Loucy (cell line): Measurements from ENCODE around the gene PIP.

ENCODE experiments used
- H2AFZ ChIP-seq: fragments of 200-600 bp; sonication (generic); 2 replicates; pipeline ENCODE4 v1.6.0; 2016; ENCODE audit warnings: antibody characterized with exemption, mild to moderate bottlenecking, low read length, moderate library complexity
- H3F3A ChIP-seq: fragments of 200-600 bp; 2 replicates; pipeline ENCODE4 v1.6.0; 2016; ENCODE audit warnings: antibody characterized with exemption, low read depth, mild to moderate bottlenecking
- H3K27me3 ChIP-seq: fragments of 200-600 bp; sonication (generic); 2 replicates; pipeline ENCODE4 v1.6.1; 2014; ENCODE audit warnings: low read length, mild to moderate bottlenecking; ENCODE audit not compliant: insufficient read depth, poor library complexity, severe bottlenecking
- H3K36me3 ChIP-seq: fragments of 200-600 bp; sonication (generic); 2 replicates; pipeline ENCODE4 v1.6.1; 2016; ENCODE audit warnings: low read length; ENCODE audit not compliant: insufficient read depth
- H3K4me1 ChIP-seq: fragments of 200-600 bp; sonication (generic); 2 replicates; pipeline ENCODE4 v1.5.1; 2014; ENCODE audit warnings: low read length, mild to moderate bottlenecking; ENCODE audit not compliant: insufficient read depth, poor library complexity, severe bottlenecking
- H3K4me2 ChIP-seq: fragments of 200-600 bp; sonication (generic); 2 replicates; pipeline ENCODE4 v1.6.0; 2014; ENCODE audit warnings: antibody characterized with exemption, low read length, low read depth, mild to moderate bottlenecking; ENCODE audit not compliant: poor library complexity, severe bottlenecking
- H3K4me3 ChIP-seq: fragments of 200-600 bp; sonication (generic); 2 replicates; pipeline ENCODE4 v1.5.1; 2014; ENCODE audit warnings: low read length, mild to moderate bottlenecking, mixed read lengths; ENCODE audit not compliant: poor library complexity, severe bottlenecking
- H3K79me2 ChIP-seq: fragments of 200-600 bp; sonication (generic); 2 replicates; pipeline ENCODE4 v1.6.1; 2014; ENCODE audit warnings: low read length; ENCODE audit not compliant: insufficient read depth
- H3K9ac ChIP-seq: fragments of 200-600 bp; sonication (generic); 2 replicates; pipeline ENCODE4 v1.6.0; 2014; ENCODE audit warnings: mild to moderate bottlenecking, low read depth, low read length, moderate library complexity; ENCODE audit not compliant: poor library complexity, severe bottlenecking
- H3K9me2 ChIP-seq: fragments of 200-600 bp; sonication (generic); replicated peaks from 2 replicates; pipeline ENCODE4 v1.6.1; 2016; ENCODE audit warnings: low read depth, low read length, mixed read lengths
- H3K9me3 ChIP-seq: fragments of 200-600 bp; sonication (generic); 2 replicates; pipeline ENCODE4 v1.6.1; 2014; ENCODE audit warnings: mild to moderate bottlenecking, antibody characterized with exemption, low read length, low read depth; ENCODE audit not compliant: insufficient read depth
- H4K20me1 ChIP-seq: fragments of 200-600 bp; sonication (generic); 2 replicates; pipeline ENCODE4 v1.6.0; 2014; ENCODE audit warnings: antibody characterized with exemption, low read length, mild to moderate bottlenecking; ENCODE audit not compliant: insufficient read depth, poor library complexity, severe bottlenecking
- CTCF ChIP-seq: fragments of 200-600 bp; sonication (generic); conservative IDR thresholded peaks from 2 replicates; pipeline ENCODE4 v1.5.1; 2014; ENCODE audit warnings: mild to moderate bottlenecking, antibody characterized with exemption, low read length
- EZH2phosphoT487 ChIP-seq: fragments of 200-600 bp; IDR thresholded peaks from 2 replicates; pipeline ENCODE4 v1.6.1; 2018; ENCODE audit warnings: antibody characterized with exemption, mild to moderate bottlenecking, moderate library complexity, borderline replicate concordance

The PIP gene

GRCh38 chr7:143129051-143129450, 2.8 kb upstream of the PIP start:
- H3K27me3 ChIP-seq = no peaks in the 10 kb centered on the region
- H3K9me3 ChIP-seq = no peaks in the 10 kb centered on the region
- no peaks in the 10 kb centered on the region for H3K9me2 ChIP-seq
- no peak overlapping the region for H3K4me2 ChIP-seq
- H3K4me3 ChIP-seq = no peak overlapping the region
- no peak overlapping the region for H3K9ac ChIP-seq
- H3K4me1 ChIP-seq = peaks cover 3% of the 10 kb centered on the region
- no peaks in the 10 kb centered on the region for H3K79me2 ChIP-seq
- H3K36me3 ChIP-seq = no peaks in the 10 kb centered on the region
- H2AFZ ChIP-seq = no peak overlapping the region
- TF ChIP-seq CTCF (no peak), EZH2phosphoT487 (no peak)
- H4K20me1 ChIP-seq = no peaks in the 10 kb centered on the region
- no peaks in the 10 kb centered on the region for H3F3A ChIP-seq

- Histone ChIP-seq H3K27me3 (no peaks in the 10 kb centered on the region), H4K20me1 (no peaks in the 10 kb centered on the region), H3K36me3 (no peaks in the 10 kb centered on the region), H3K79me2 (no peaks in the 10 kb centered on the region), H3K4me1 (peaks cover 3% of the 10 kb centered on the region), H3K4me3 (no peak overlapping the region), H3K9ac (no peak overlapping the region), H3K4me2 (no peak overlapping the region), H3K9me3 (no peaks in the 10 kb centered on the region), H3K9me2 (no peaks in the 10 kb centered on the region), H3F3A (no peaks in the 10 kb centered on the region), H2AFZ (no peak overlapping the region)
- no peak for TF ChIP-seq EZH2phosphoT487
- no peak for TF ChIP-seq CTCF
Observed at GRCh38 chr7:143129477-143129876, 2.4 kb upstream of the PIP start.

- TF ChIP-seq EZH2phosphoT487 (no peak), CTCF (no peak)
- H3K4me1 ChIP-seq = peaks cover 3% of the 10 kb centered on the region
- no peaks in the 10 kb centered on the region for H3K36me3 ChIP-seq
- no peak overlapping the region for H3K4me2 ChIP-seq
- no peaks in the 10 kb centered on the region for H3K79me2 ChIP-seq
- no peak overlapping the region for H2AFZ ChIP-seq
- H3K9me2 ChIP-seq = no peaks in the 10 kb centered on the region
- H3K9me3 ChIP-seq = no peaks in the 10 kb centered on the region
- no peaks in the 10 kb centered on the region for H3F3A ChIP-seq
- H3K27me3 ChIP-seq = no peaks in the 10 kb centered on the region
- no peak overlapping the region for H3K4me3 ChIP-seq
- no peak overlapping the region for H3K9ac ChIP-seq
- H4K20me1 ChIP-seq = no peaks in the 10 kb centered on the region
Observed at GRCh38 chr7:143130541-143130940, 1.3 kb upstream of the PIP start.
